ENCODE measurements around the gene DCDC2.
"Not testable (repeated sequence)": the region's sequence is repeated elsewhere in the genome, so short reads cannot be mapped to it uniquely, and the experiment has no call there.

Gene DCDC2

GRCh38 chr6:24357336-24358218 lies at the start of gene DCDC2:
Gene DCDC2 (minus strand): TSS chr6:24358059. CDS start chr6:24357750, 309 bp downstream.
- DNase-seq (ENCODE audit: low read depth in 4 of 4, low spot score in 1 of 4), result peak in 1 of 4 experiments; percentile 16

- DNase-seq (ENCODE audit: low read depth in 4 of 4, low spot score in 1 of 4), result no peak
Observed at GRCh38 chr6:24405262-24405661, 47.4 kb upstream of the DCDC2 start.

GRCh38 chr6:24403501-24403824 lies 45.6 kb upstream of the DCDC2 start:
- no peak for DNase-seq (ENCODE audit: low read depth in 4 of 4, low spot score in 1 of 4)

- DNase-seq (ENCODE audit: low read depth in 4 of 4, low spot score in 1 of 4), result peak; percentile 47 to 64 (median 59)
Observed at GRCh38 chr6:24402697-24403500, 45.0 kb upstream of the DCDC2 start, which contains the start of gene MRS2. Gene MRS2 (plus strand): TSS chr6:24402936. CDS start chr6:24403047, 111 bp downstream.

GRCh38 chr6:24401458-24401857 lies 43.6 kb upstream of the DCDC2 start:
- no peak for DNase-seq (ENCODE audit: low read depth in 4 of 4, low spot score in 1 of 4)

GRCh38 chr6:24400045-24401039 lies 42.5 kb upstream of the DCDC2 start:
- not testable (repeated sequence) for DNase-seq (ENCODE audit: low read depth in 4 of 4, low spot score in 1 of 4)

- DNase-seq (ENCODE audit: low read depth in 4 of 4, low spot score in 1 of 4), result no peak
Observed at GRCh38 chr6:24397631-24398030, 39.8 kb upstream of the DCDC2 start.

- no peak for DNase-seq (ENCODE audit: low read depth in 4 of 4, low spot score in 1 of 4)
Observed at GRCh38 chr6:24396824-24397223, 39.0 kb upstream of the DCDC2 start.

- no peak for DNase-seq (ENCODE audit: low read depth in 4 of 4, low spot score in 1 of 4)
Observed at GRCh38 chr6:24394780-24395437, 37.0 kb upstream of the DCDC2 start.

- DNase-seq (ENCODE audit: low read depth in 4 of 4, low spot score in 1 of 4), result no peak
Observed at GRCh38 chr6:24394061-24394779, 36.4 kb upstream of the DCDC2 start.

- DNase-seq (ENCODE audit: low read depth in 4 of 4, low spot score in 1 of 4), result no peak
Observed at GRCh38 chr6:24391756-24392405, 34.0 kb upstream of the DCDC2 start.

GRCh38 chr6:24391208-24391607 lies 33.3 kb upstream of the DCDC2 start:
- no peak for DNase-seq (ENCODE audit: low read depth in 4 of 4, low spot score in 1 of 4)

GRCh38 chr6:24387818-24388217 lies 30.0 kb upstream of the DCDC2 start:
- DNase-seq (ENCODE audit: low read depth in 4 of 4, low spot score in 1 of 4), result no peak

GRCh38 chr6:24385536-24386269 lies 27.8 kb upstream of the DCDC2 start:
- DNase-seq (ENCODE audit: low read depth in 4 of 4, low spot score in 1 of 4), result no peak

- DNase-seq (ENCODE audit: low read depth in 4 of 4, low spot score in 1 of 4), result not testable (repeated sequence)
Observed at GRCh38 chr6:24384369-24385130, 26.7 kb upstream of the DCDC2 start.

- DNase-seq (ENCODE audit: low read depth in 4 of 4, low spot score in 1 of 4), result not testable (repeated sequence)
Observed at GRCh38 chr6:24382891-24383494, 25.1 kb upstream of the DCDC2 start.

GRCh38 chr6:24382220-24382540 lies 24.3 kb upstream of the DCDC2 start:
- DNase-seq (ENCODE audit: low read depth in 4 of 4, low spot score in 1 of 4), result no peak

All from stimulated activated CD4-positive, alpha-beta T cell treated with anti-CD3 and anti-CD28 coated beads, Interleukin-1b, Interleukin-23, amount 100 ng/mL, for 24 hours (primary cell).